ENCODE results near the gene LRRC7. TPM values are rescaled to one million over a fixed set of nuclear protein-coding genes. Genes with fewer than 3 reads are reported as not detected.

Gene LRRC7
- total and polyA plus RNA-seq, 2 of the 8 experiments (the other 6 are each of a cell fraction or from before 2014, with no cell fraction given) = 0.03 to 0.17 TPM

GRCh38 chr1:69814926-69815325 is 247.2 kb downstream of the LRRC7 start:
- no peak overlapping the region for H2AFZ ChIP-seq (ENCODE audit: low read length)
- no peaks in the 10 kb centered on the region for H3K9me3 ChIP-seq (ENCODE audit: insufficient read depth in 2 of 2, low read depth in 1 of 2, low read length in 1 of 2)
- WGBS, 2 experiments (ENCODE audit: extremely low coverage in 1 of 2, insufficient coverage in 1 of 2, insufficient read length in 1 of 2, insufficient replicate concordance in 2 of 2, low coverage in 1 of 2, low lambda C conversion rate in 2 of 2, missing lambda C conversion rate in 1 of 2) = 95% methylated on average over 2 of the region's 2 CpGs; no CpG with 5 or more reads in 1 of the 2 experiments
- H2BK5ac ChIP-seq (ENCODE audit: low read depth, low read length) = no peak overlapping the region
- H4K8ac ChIP-seq (ENCODE audit: extremely low read depth, insufficient read depth, low read length) = no peak overlapping the region
- DNase-seq (ENCODE audit: low read depth in 1 of 2, low spot score in 2 of 2) (no peak), FAIRE-seq (no peak)
- no peaks in the 10 kb centered on the region for H3K36me3 ChIP-seq (ENCODE audit: control insufficient read depth in 2 of 4, insufficient read depth in 4 of 4, low read length in 3 of 4)
- H3K4ac ChIP-seq (replicated peaks; ENCODE audit: insufficient read length, low read depth, low read length) = no peak overlapping the region
- H3K4me3 ChIP-seq (ENCODE audit: extremely low read depth in 1 of 4, insufficient read depth in 2 of 4, low read depth in 3 of 4, low read length in 4 of 4) = no peak overlapping the region
- H2BK15ac ChIP-seq (ENCODE audit: low read length) = no peak overlapping the region
- H3K79me1 ChIP-seq (ENCODE audit: low read depth, low read length) = no peaks in the 10 kb centered on the region
- H3K23ac ChIP-seq (ENCODE audit: insufficient read length) = no peak overlapping the region
- H2BK120ac ChIP-seq (replicated peaks; ENCODE audit: low read depth, low read length) = no peak overlapping the region
- H3K14ac ChIP-seq (ENCODE audit: insufficient read length) = no peak overlapping the region
- no peak overlapping the region for H2AK5ac ChIP-seq (ENCODE audit: low read depth, low read length)
- H3K4me1 ChIP-seq (replicated peaks in 1 of 4; ENCODE audit: control insufficient read depth in 3 of 4, insufficient read depth in 4 of 4, low read length in 3 of 4) = no peaks in the 10 kb centered on the region
- no peak overlapping the region for H3K18ac ChIP-seq (ENCODE audit: extremely low read depth, low read length)
- H4K91ac ChIP-seq (replicated peaks; ENCODE audit: insufficient read length, low read length) = no peak overlapping the region
- H3K27ac ChIP-seq (ENCODE audit: low read depth, low read length) = no peak overlapping the region
- POLR2A ChIA-PET (ENCODE audit: partially characterized antibody) = no interaction called here
- CTCF ChIA-PET (ENCODE audit: partially characterized antibody) = interaction anchor here (0.8 kb wide), 1 partner anchor 328 kb away, joined by 5 read pairs; no protein-coding TSS in a partner anchor
- H3K23me2 ChIP-seq (ENCODE audit: low read depth, low read length) = no peaks in the 10 kb centered on the region
- no peaks in the 10 kb centered on the region for H4K20me1 ChIP-seq (replicated peaks in 1 of 2; ENCODE audit: control insufficient read depth in 1 of 2, insufficient read depth in 2 of 2, low read length in 2 of 2)
- no peak overlapping the region for H3K4me2 ChIP-seq (ENCODE audit: insufficient read depth in 1 of 2, low read depth in 2 of 2, low read length in 2 of 2)
- H3K9ac ChIP-seq (replicated peaks in 1 of 4; ENCODE audit: extremely low read depth in 1 of 4, low read depth in 3 of 4, low read length in 3 of 4) = no peak overlapping the region
- no peak overlapping the region for H2BK20ac ChIP-seq (ENCODE audit: low read length)
- no peaks in the 10 kb centered on the region for H3K79me2 ChIP-seq (ENCODE audit: control insufficient read depth in 1 of 2, insufficient read depth in 2 of 2, low read length in 2 of 2)
- H4K5ac ChIP-seq (ENCODE audit: insufficient read length, low read depth, low read length) = no peak overlapping the region
- H2BK12ac ChIP-seq (ENCODE audit: low read depth, low read length) = no peak overlapping the region
- no peaks in the 10 kb centered on the region for H3K27me3 ChIP-seq (replicated peaks in 1 of 4; ENCODE audit: control insufficient read depth in 3 of 4, extremely low read depth in 1 of 4, insufficient read depth in 3 of 4, low read length in 3 of 4)
- no peak overlapping the region for H3K56ac ChIP-seq (replicated peaks; ENCODE audit: insufficient read length, low read depth, low read length)
- TF ChIP-seq TEAD4 (IDR thresholded peaks at IDR 0.05; ENCODE audit: low read depth, low read length) = no peak
- no peak for TF ChIP-seq RXRA (IDR thresholded peaks at IDR 0.05; ENCODE audit: insufficient read depth, low read depth, low read length)
- no peak for TF ChIP-seq ASH2L (IDR thresholded peaks at IDR 0.05; ENCODE audit: low read length)
- TF ChIP-seq GABPA (IDR thresholded peaks at IDR 0.05; ENCODE audit: borderline replicate concordance, insufficient read depth, low read length) = no peak
- TF ChIP-seq HDAC2 (IDR thresholded peaks at IDR 0.05; ENCODE audit: borderline replicate concordance in 1 of 2, low read depth in 2 of 2, low read length in 2 of 2) = no peak
- no peak for TF ChIP-seq KDM5A (IDR thresholded peaks at IDR 0.05; ENCODE audit: low read length)
- no peak for TF ChIP-seq SUZ12 (IDR thresholded peaks at IDR 0.05; ENCODE audit: low read length)
- no peak for TF ChIP-seq SIRT6 (IDR thresholded peaks at IDR 0.05; ENCODE audit: low read length)
